ENCODE measurements around the gene AGPAT4.

- TF ChIP-seq, protein P1, sequence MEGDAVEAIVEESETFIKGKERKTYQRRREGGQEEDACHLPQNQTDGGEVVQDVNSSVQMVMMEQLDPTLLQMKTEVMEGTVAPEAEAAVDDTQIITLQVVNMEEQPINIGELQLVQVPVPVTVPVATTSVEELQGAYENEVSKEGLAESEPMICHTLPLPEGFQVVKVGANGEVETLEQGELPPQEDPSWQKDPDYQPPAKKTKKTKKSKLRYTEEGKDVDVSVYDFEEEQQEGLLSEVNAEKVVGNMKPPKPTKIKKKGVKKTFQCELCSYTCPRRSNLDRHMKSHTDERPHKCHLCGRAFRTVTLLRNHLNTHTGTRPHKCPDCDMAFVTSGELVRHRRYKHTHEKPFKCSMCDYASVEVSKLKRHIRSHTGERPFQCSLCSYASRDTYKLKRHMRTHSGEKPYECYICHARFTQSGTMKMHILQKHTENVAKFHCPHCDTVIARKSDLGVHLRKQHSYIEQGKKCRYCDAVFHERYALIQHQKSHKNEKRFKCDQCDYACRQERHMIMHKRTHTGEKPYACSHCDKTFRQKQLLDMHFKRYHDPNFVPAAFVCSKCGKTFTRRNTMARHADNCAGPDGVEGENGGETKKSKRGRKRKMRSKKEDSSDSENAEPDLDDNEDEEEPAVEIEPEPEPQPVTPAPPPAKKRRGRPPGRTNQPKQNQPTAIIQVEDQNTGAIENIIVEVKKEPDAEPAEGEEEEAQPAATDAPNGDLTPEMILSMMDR (IDR thresholded peaks at IDR 0.05), result no peak
- no peak for TF ChIP-seq POLR2A (IDR thresholded peaks at IDR 0.05)
Measured at GRCh38 chr6:161091151-161091550, 182.7 kb downstream of the AGPAT4 start.
